Neural crest cell (in vitro differentiated cells): ENCODE results near the gene EIF2D. TPM values are rescaled to one million over a fixed set of nuclear protein-coding genes. Genes with fewer than 3 reads are reported as not detected.

Experiments
- DNase-seq: peaks from one replicate; pipeline ENCODE4 v3.0.0; 2021; ENCODE audit warnings: low read depth, mixed read lengths, low spot score
- H3K27ac Mint-ChIP-seq: one replicate; pipeline ENCODE4 v1.8.0; 2021; ENCODE audit warnings: mild to moderate bottlenecking, mixed read lengths; ENCODE audit not compliant: unreplicated experiment
- H3K27me3 Mint-ChIP-seq: 2 replicates; pipeline ENCODE4 v1.8.0; 2021; ENCODE audit warnings: low read depth, mild to moderate bottlenecking, mixed read lengths
- H3K36me3 Mint-ChIP-seq: 2 replicates; pipeline ENCODE4 v1.8.0; 2021; ENCODE audit warnings: low read depth, mild to moderate bottlenecking, mixed read lengths
- H3K4me1 Mint-ChIP-seq: 2 replicates; pipeline ENCODE4 v1.8.0; 2021; ENCODE audit warnings: mixed read lengths
- H3K4me3 Mint-ChIP-seq: one replicate; pipeline ENCODE4 v1.8.0; 2021; ENCODE audit warnings: mild to moderate bottlenecking, mixed read lengths
- H3K9me3 Mint-ChIP-seq: 2 replicates; pipeline ENCODE4 v1.8.0; 2021; ENCODE audit warnings: mixed read lengths
- CTCF ChIP-seq: fragments of 200-600 bp; sonication (generic); conservative IDR thresholded peaks from 2 replicates; pipeline ENCODE4 v1.5.0; 2021; ENCODE audit warnings: antibody characterized with exemption, mild to moderate bottlenecking
- total RNA-seq: library from RNA; stranded (reverse); gene quantifications from 2 replicates; pipeline ENCODE4 v1.2.1, GENCODE V29; 2021

EIF2D gene
- total RNA-seq, 1 donor from 2014 or later: 38.2 TPM

- no peak for TF ChIP-seq CTCF
- H3K9me3 Mint-ChIP-seq: no peaks in the 10 kb centered on the region
- H3K27ac Mint-ChIP-seq: no peak overlapping the region
- DNase-seq: no peak
- peaks cover 13% of the 10 kb centered on the region for H3K36me3 Mint-ChIP-seq
- no peak overlapping the region for H3K4me3 Mint-ChIP-seq
- H3K4me1 Mint-ChIP-seq: no peaks in the 10 kb centered on the region
- no peaks in the 10 kb centered on the region for H3K27me3 Mint-ChIP-seq
Measured at GRCh38 chr1:206595581-206596318, 16.5 kb downstream of the EIF2D start.

GRCh38 chr1:206593351-206593925, 18.8 kb downstream of the EIF2D start:
- Mint-ChIP-seq H3K4me3 (no peak overlapping the region), H3K27me3 (no peaks in the 10 kb centered on the region), H3K27ac (no peak overlapping the region)

GRCh38 chr1:206591696-206592095, 20.6 kb downstream of the EIF2D start:
- peaks cover 15% of the 10 kb centered on the region for H3K4me1 Mint-ChIP-seq
- H3K4me3 Mint-ChIP-seq: no peak overlapping the region
- no peak for TF ChIP-seq CTCF
- DNase-seq: no peak
- no peak overlapping the region for H3K27ac Mint-ChIP-seq
- no peaks in the 10 kb centered on the region for H3K27me3 Mint-ChIP-seq
- peaks cover 14% of the 10 kb centered on the region for H3K36me3 Mint-ChIP-seq
- no peaks in the 10 kb centered on the region for H3K9me3 Mint-ChIP-seq

More at GRCh38 chr1:206593351-206593925, 18.8 kb downstream of the EIF2D start:
- Mint-ChIP-seq H3K9me3 (no peaks in the 10 kb centered on the region), H3K4me1 (peaks cover 3% of the 10 kb centered on the region), H3K36me3 (peaks cover 16% of the 10 kb centered on the region)
- TF ChIP-seq CTCF: no peak
- no peak for DNase-seq

GRCh38 chr1:206591226-206591625, 21.0 kb downstream of the EIF2D start:
- Mint-ChIP-seq H3K27me3 (no peaks in the 10 kb centered on the region), H3K4me1 (peaks cover 15% of the 10 kb centered on the region), H3K36me3 (peaks cover 13% of the 10 kb centered on the region), H3K9me3 (no peaks in the 10 kb centered on the region), H3K27ac (no peak overlapping the region), H3K4me3 (no peak overlapping the region)
- TF ChIP-seq CTCF: no peak
- DNase-seq: no peak

- peaks cover 11% of the 10 kb centered on the region for H3K36me3 Mint-ChIP-seq
- no peaks in the 10 kb centered on the region for H3K9me3 Mint-ChIP-seq
- no peak overlapping the region for H3K27ac Mint-ChIP-seq
- no peaks in the 10 kb centered on the region for H3K27me3 Mint-ChIP-seq
- no peak overlapping the region for H3K4me3 Mint-ChIP-seq
- peaks cover 15% of the 10 kb centered on the region for H3K4me1 Mint-ChIP-seq
- no peak for DNase-seq
- TF ChIP-seq CTCF: peak; percentile 49
Measured at GRCh38 chr1:206590025-206590758, 22.1 kb downstream of the EIF2D start.
